ENCODE data around the gene CEP78. TPM values are rescaled to one million over a fixed set of nuclear protein-coding genes. Genes with fewer than 3 reads are reported as not detected.

Gene CEP78
- total RNA-seq, result 13.0 and 17.6 TPM in 2 replicates

GRCh38 chr9:78235762-78236550, at the start of gene CEP78:
TSS of gene CEP78 (plus strand) at chr9:78236075. CDS start at chr9:78236351, 276 bp downstream.

GRCh38 chr9:78296893-78297671, 61.2 kb downstream of the CEP78 start, which contains the start of gene PSAT1:
TSS of gene PSAT1 (plus strand) at chr9:78297125. CDS start at chr9:78297211, 86 bp downstream.

Other genes starting within 250 kb of the CEP78 start
- gene GNAQ, start 204.3 kb upstream of the CEP78 start, total RNA-seq, result 29.3 and 76.2 TPM in 2 replicates
- gene PSAT1, start 61.0 kb downstream of the CEP78 start, total RNA-seq, result 7.9 and 22.0 TPM in 2 replicates

Measured in bladder microvascular endothelial cell (primary cell).